Loucy (cell line): Measurements from ENCODE around the gene SOWAHA.

ENCODE experiments used
- H2AFZ ChIP-seq: fragments of 200-600 bp; sonication (generic); 2 replicates; pipeline ENCODE4 v1.6.0; 2016; ENCODE audit warnings: antibody characterized with exemption, mild to moderate bottlenecking, low read length, moderate library complexity
- H3F3A ChIP-seq: fragments of 200-600 bp; 2 replicates; pipeline ENCODE4 v1.6.0; 2016; ENCODE audit warnings: antibody characterized with exemption, low read depth, mild to moderate bottlenecking
- H3K27me3 ChIP-seq: fragments of 200-600 bp; sonication (generic); 2 replicates; pipeline ENCODE4 v1.6.1; 2014; ENCODE audit warnings: low read length, mild to moderate bottlenecking; ENCODE audit not compliant: insufficient read depth, poor library complexity, severe bottlenecking
- H3K36me3 ChIP-seq: fragments of 200-600 bp; sonication (generic); 2 replicates; pipeline ENCODE4 v1.6.1; 2016; ENCODE audit warnings: low read length; ENCODE audit not compliant: insufficient read depth
- H3K4me1 ChIP-seq: fragments of 200-600 bp; sonication (generic); 2 replicates; pipeline ENCODE4 v1.5.1; 2014; ENCODE audit warnings: low read length, mild to moderate bottlenecking; ENCODE audit not compliant: insufficient read depth, poor library complexity, severe bottlenecking
- H3K4me2 ChIP-seq: fragments of 200-600 bp; sonication (generic); 2 replicates; pipeline ENCODE4 v1.6.0; 2014; ENCODE audit warnings: antibody characterized with exemption, low read length, low read depth, mild to moderate bottlenecking; ENCODE audit not compliant: poor library complexity, severe bottlenecking
- H3K4me3 ChIP-seq: fragments of 200-600 bp; sonication (generic); 2 replicates; pipeline ENCODE4 v1.5.1; 2014; ENCODE audit warnings: low read length, mild to moderate bottlenecking, mixed read lengths; ENCODE audit not compliant: poor library complexity, severe bottlenecking
- H3K79me2 ChIP-seq: fragments of 200-600 bp; sonication (generic); 2 replicates; pipeline ENCODE4 v1.6.1; 2014; ENCODE audit warnings: low read length; ENCODE audit not compliant: insufficient read depth
- H3K9ac ChIP-seq: fragments of 200-600 bp; sonication (generic); 2 replicates; pipeline ENCODE4 v1.6.0; 2014; ENCODE audit warnings: mild to moderate bottlenecking, low read depth, low read length, moderate library complexity; ENCODE audit not compliant: poor library complexity, severe bottlenecking
- H3K9me2 ChIP-seq: fragments of 200-600 bp; sonication (generic); replicated peaks from 2 replicates; pipeline ENCODE4 v1.6.1; 2016; ENCODE audit warnings: low read depth, low read length, mixed read lengths
- H3K9me3 ChIP-seq: fragments of 200-600 bp; sonication (generic); 2 replicates; pipeline ENCODE4 v1.6.1; 2014; ENCODE audit warnings: mild to moderate bottlenecking, antibody characterized with exemption, low read length, low read depth; ENCODE audit not compliant: insufficient read depth
- H4K20me1 ChIP-seq: fragments of 200-600 bp; sonication (generic); 2 replicates; pipeline ENCODE4 v1.6.0; 2014; ENCODE audit warnings: antibody characterized with exemption, low read length, mild to moderate bottlenecking; ENCODE audit not compliant: insufficient read depth, poor library complexity, severe bottlenecking
- CTCF ChIP-seq: fragments of 200-600 bp; sonication (generic); conservative IDR thresholded peaks from 2 replicates; pipeline ENCODE4 v1.5.1; 2014; ENCODE audit warnings: mild to moderate bottlenecking, antibody characterized with exemption, low read length
- EZH2phosphoT487 ChIP-seq: fragments of 200-600 bp; IDR thresholded peaks from 2 replicates; pipeline ENCODE4 v1.6.1; 2018; ENCODE audit warnings: antibody characterized with exemption, mild to moderate bottlenecking, moderate library complexity, borderline replicate concordance

Gene SOWAHA

GRCh38 chr5:132837868-132838267 is 24.8 kb downstream of the SOWAHA start:
- Histone ChIP-seq H3K9me2 (no peaks in the 10 kb centered on the region), H3K9ac (no peak overlapping the region), H3K9me3 (no peaks in the 10 kb centered on the region), H3K4me2 (no peak overlapping the region), H3K27me3 (no peaks in the 10 kb centered on the region), H3F3A (no peaks in the 10 kb centered on the region), H4K20me1 (no peaks in the 10 kb centered on the region), H3K36me3 (no peaks in the 10 kb centered on the region), H3K4me1 (no peaks in the 10 kb centered on the region), H2AFZ (no peak overlapping the region), H3K4me3 (no peak overlapping the region), H3K79me2 (no peaks in the 10 kb centered on the region)
- no peak for TF ChIP-seq CTCF
- no peak for TF ChIP-seq EZH2phosphoT487

- Histone ChIP-seq H3K4me1 (no peaks in the 10 kb centered on the region), H3K4me3 (no peak overlapping the region)
These were observed 25.6 kb downstream of the SOWAHA start for GRCh38 chr5:132838516-132839282.

GRCh38 chr5:132839426-132840301 is 26.6 kb downstream of the SOWAHA start:
- Histone ChIP-seq H3K36me3 (no peaks in the 10 kb centered on the region), H3K79me2 (no peaks in the 10 kb centered on the region), H3K4me2 (no peak overlapping the region), H3K9ac (no peak overlapping the region), H4K20me1 (no peaks in the 10 kb centered on the region), H3F3A (no peaks in the 10 kb centered on the region), H3K4me1 (no peaks in the 10 kb centered on the region), H3K27me3 (no peaks in the 10 kb centered on the region), H3K9me3 (no peaks in the 10 kb centered on the region), H3K9me2 (no peaks in the 10 kb centered on the region), H2AFZ (no peak overlapping the region), H3K4me3 (no peak overlapping the region)
- TF ChIP-seq CTCF (no peak), EZH2phosphoT487 (no peak)

More at GRCh38 chr5:132838516-132839282, 25.6 kb downstream of the SOWAHA start:
- no peak overlapping the region for H3K9ac ChIP-seq
- no peaks in the 10 kb centered on the region for H3K9me3 ChIP-seq
- no peaks in the 10 kb centered on the region for H3K79me2 ChIP-seq
- H3K9me2 ChIP-seq: no peaks in the 10 kb centered on the region
- no peak overlapping the region for H3K4me2 ChIP-seq
- no peak overlapping the region for H2AFZ ChIP-seq
- TF ChIP-seq EZH2phosphoT487: no peak
- TF ChIP-seq CTCF: no peak
- H4K20me1 ChIP-seq: no peaks in the 10 kb centered on the region
- no peaks in the 10 kb centered on the region for H3K27me3 ChIP-seq
- no peaks in the 10 kb centered on the region for H3K36me3 ChIP-seq
- H3F3A ChIP-seq: no peaks in the 10 kb centered on the region
